Measurements from ENCODE around the gene SGCA. TPM values are rescaled to one million over a fixed set of nuclear protein-coding genes. Genes with fewer than 3 reads are reported as not detected.

Gene SGCA
- total and polyA plus RNA-seq, 9 donors, result 209 to 375 (median 311) TPM

DNA sequence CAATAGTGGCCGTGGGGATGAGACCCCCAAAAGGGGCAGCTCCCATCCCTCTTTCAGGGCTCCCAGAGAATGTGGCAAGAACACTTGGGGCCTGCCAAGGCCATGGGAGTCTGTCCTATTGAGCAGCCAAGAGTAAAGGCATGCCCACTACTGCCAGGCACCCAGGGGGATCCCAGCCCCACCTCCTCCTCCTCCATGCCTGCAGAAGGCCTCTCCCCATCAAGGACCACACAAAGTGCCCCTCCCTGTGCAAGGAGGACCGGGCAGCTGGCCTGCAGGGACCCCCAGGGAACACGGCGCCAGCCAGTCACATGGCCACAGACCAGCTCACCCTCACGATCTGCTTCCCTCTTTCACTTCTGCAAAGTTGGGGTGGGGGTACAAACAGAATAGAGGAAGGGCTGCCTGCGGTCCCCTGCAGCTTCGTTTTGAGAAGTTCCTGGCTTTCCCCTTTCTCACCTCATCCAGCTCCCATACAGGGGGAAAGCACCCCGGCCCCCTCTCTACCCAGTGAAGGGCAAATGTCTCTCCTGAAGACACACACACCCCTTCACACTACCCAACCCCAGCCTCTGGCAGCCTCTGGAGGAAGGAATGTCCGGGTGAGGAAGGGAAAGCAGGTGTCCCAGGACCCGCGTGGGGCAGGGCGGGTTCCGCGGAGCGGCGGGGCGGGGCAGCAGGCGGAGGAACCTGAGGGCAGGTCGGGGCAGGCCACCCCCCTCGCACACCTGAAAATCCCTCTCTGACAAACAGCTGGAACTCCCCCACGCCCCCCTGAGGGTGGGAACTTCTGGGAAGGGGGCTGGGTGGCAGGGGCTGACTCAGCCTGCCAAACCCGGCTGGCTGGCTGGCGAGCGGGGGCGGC, 17.3 kb upstream of the SGCA start:
- WGBS (ENCODE audit: insufficient coverage), result 0% methylated on average over 7 of the region's 25 CpGs
- peak; percentile 83 for DNase-seq

DNA sequence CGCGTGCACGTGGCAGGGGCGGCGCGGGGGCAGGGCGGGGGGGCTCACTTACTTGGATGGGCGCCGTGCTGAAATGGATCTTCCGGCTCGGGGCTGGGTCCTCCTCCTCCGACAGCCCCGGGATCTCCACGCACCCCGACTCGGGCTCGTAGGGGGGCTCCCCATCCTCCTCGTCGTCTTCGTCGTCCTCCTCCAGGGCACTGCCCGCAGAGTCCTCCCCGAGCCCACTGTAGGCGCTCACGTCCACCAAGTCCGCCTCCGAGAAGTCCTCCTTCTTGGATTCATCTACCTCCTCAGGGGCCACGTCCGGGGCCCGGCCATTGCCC, 16.8 kb upstream of the SGCA start:
- under 1% methylated on average over 30 of the region's 30 CpGs for WGBS (ENCODE audit: insufficient coverage)
- H3K4me1 ChIP-seq (ENCODE audit: control insufficient read depth, insufficient read depth, low read length), result peaks cover 67% of the 10 kb centered on the region

More for the DNA sequence above, 17.3 kb upstream of the SGCA start:
- peaks cover 33% of the 10 kb centered on the region for H3K36me3 ChIP-seq (ENCODE audit: control insufficient read depth, insufficient read depth, low read length)
- H3K27ac ChIP-seq (ENCODE audit: low read length), result peak overlapping the region; percentile 84
- no peaks in the 10 kb centered on the region for H3K9me3 ChIP-seq (replicated peaks; ENCODE audit: control insufficient read depth, low read depth, low read length)
- no peaks in the 10 kb centered on the region for H3K27me3 ChIP-seq (ENCODE audit: control insufficient read depth, insufficient read depth, low read length)
- H3K4me1 ChIP-seq (ENCODE audit: control insufficient read depth, insufficient read depth, low read length), result peaks cover 61% of the 10 kb centered on the region
- H3K4me3 ChIP-seq (ENCODE audit: low read length), result peak overlapping the region; percentile 79

DNA sequence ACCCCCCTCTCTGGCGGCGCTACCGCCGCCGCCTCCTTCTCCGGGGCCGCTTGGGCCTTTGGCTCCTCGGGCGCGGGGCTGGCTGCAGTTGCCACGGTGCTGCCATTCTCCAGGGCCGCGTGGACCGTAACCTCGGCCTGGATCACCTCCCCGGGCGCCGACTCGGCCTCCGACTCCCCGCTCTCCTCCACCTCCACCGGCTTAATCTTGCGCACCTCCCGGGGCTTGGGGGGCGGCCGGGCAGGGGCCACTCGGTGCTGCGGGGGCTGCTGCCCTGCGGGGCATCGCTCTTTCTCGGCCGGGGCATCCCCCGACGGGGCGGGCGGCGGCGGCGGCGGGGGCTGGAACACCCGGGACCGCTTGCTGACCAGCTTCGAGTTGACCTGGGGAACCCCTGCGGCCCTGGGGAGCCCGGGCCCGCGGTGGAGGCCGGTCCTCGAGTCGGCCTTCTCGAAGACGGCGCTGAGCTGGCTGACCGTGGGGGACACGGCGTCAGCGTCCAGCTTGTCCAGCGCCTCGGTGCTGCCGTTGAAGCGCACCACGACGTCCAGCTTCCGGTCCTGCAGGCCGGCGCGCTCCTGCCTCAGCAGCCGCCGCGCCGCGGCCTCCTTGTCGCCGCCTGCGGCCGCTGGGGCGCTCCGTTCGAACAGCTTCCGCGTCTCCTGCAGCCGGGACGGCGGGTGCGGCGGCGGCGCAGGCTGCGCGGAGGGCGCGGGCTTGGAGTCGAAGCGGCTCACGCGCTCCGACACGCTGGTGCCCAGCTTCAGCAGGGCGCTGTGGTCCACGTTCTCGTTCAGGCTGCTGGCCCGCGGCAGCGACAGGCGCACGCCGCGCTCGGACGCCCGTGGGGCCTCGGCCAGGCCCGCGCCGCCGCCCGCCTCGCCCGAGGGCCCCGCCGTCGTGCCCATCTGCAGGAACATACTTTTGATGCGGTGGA, 16.1 kb upstream of the SGCA start:
- Histone ChIP-seq H3K27ac (ENCODE audit: low read length) (peak overlapping the region; percentile 81), H3K4me1 (ENCODE audit: control insufficient read depth, insufficient read depth, low read length) (peaks cover 73% of the 10 kb centered on the region), H3K4me3 (ENCODE audit: low read length) (peak overlapping the region; percentile 79), H3K9me3 (replicated peaks; ENCODE audit: control insufficient read depth, low read depth, low read length) (no peaks in the 10 kb centered on the region), H3K36me3 (ENCODE audit: control insufficient read depth, insufficient read depth, low read length) (peaks cover 21% of the 10 kb centered on the region), H3K27me3 (ENCODE audit: control insufficient read depth, insufficient read depth, low read length) (no peaks in the 10 kb centered on the region)
- peak; percentile 71 for DNase-seq
- WGBS (ENCODE audit: insufficient coverage), result under 1% methylated on average over 123 of the region's 123 CpGs

More for the DNA sequence above, 16.8 kb upstream of the SGCA start:
- H3K36me3 ChIP-seq (ENCODE audit: control insufficient read depth, insufficient read depth, low read length), result peaks cover 27% of the 10 kb centered on the region
- DNase-seq, result no peak
- peak overlapping the region; percentile 81 for H3K27ac ChIP-seq (ENCODE audit: low read length)
- H3K27me3 ChIP-seq (ENCODE audit: control insufficient read depth, insufficient read depth, low read length), result no peaks in the 10 kb centered on the region
- H3K4me3 ChIP-seq (ENCODE audit: low read length), result peak overlapping the region; percentile 79
- H3K9me3 ChIP-seq (replicated peaks; ENCODE audit: control insufficient read depth, low read depth, low read length), result no peaks in the 10 kb centered on the region

DNA sequence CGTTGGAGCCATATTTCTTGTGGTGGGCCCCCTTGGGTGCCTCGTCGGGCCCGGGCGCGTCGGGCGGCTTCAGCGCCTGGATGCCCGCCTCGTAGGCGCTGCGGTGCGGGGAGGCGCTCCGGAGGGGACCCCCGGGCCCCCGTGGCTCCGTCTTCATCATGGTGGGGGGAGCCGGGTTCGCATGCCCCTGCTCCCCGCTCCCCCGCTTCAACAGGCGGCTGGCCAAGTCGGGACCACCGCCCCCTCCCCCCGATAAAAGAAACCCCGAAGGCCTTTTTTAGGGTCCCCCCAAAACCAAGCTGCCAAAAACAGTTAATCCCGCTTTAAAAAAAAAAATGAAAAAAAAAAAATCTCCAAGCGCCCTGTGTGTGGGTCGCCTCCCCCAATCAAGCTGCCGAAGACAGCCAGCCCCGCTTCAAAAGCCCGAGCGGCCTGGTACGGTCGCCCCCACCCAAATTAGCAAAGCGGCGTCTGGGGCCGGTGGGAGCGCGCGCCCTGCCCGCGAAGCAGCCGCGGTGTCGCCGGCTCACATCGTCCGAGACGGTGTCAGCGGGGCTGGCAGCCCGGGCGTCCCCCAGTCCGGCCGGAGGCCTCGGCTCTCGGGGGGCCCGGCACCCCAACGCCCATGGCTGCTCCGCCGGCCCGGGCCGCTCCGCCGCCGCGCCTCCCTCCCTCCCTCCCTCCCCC, 15.3 kb upstream of the SGCA start, which contains the start of gene PPP1R9B:
Gene PPP1R9B, minus strand, starts transcription at position 324 of the 687 bp plus-strand sequence. Its CDS starts 164 bp downstream, at position 160.
- Histone ChIP-seq H3K27ac (ENCODE audit: low read length) (peak within 1 kb of the TSS; percentile 98), H3K9me3 (replicated peaks; ENCODE audit: control insufficient read depth, low read depth, low read length) (no peaks in the 10 kb centered on the region), H3K36me3 (ENCODE audit: control insufficient read depth, insufficient read depth, low read length) (peaks cover 13% of the 10 kb centered on the region), H3K4me3 (ENCODE audit: low read length) (peak within 1 kb of the TSS; percentile 79), H3K27me3 (ENCODE audit: control insufficient read depth, insufficient read depth, low read length) (no peaks in the 10 kb centered on the region), H3K4me1 (ENCODE audit: control insufficient read depth, insufficient read depth, low read length) (peaks cover 79% of the 10 kb centered on the region)
- DNase-seq, result no peak
- WGBS (ENCODE audit: insufficient coverage), result under 1% methylated on average over 52 of the region's 69 CpGs

DNA sequence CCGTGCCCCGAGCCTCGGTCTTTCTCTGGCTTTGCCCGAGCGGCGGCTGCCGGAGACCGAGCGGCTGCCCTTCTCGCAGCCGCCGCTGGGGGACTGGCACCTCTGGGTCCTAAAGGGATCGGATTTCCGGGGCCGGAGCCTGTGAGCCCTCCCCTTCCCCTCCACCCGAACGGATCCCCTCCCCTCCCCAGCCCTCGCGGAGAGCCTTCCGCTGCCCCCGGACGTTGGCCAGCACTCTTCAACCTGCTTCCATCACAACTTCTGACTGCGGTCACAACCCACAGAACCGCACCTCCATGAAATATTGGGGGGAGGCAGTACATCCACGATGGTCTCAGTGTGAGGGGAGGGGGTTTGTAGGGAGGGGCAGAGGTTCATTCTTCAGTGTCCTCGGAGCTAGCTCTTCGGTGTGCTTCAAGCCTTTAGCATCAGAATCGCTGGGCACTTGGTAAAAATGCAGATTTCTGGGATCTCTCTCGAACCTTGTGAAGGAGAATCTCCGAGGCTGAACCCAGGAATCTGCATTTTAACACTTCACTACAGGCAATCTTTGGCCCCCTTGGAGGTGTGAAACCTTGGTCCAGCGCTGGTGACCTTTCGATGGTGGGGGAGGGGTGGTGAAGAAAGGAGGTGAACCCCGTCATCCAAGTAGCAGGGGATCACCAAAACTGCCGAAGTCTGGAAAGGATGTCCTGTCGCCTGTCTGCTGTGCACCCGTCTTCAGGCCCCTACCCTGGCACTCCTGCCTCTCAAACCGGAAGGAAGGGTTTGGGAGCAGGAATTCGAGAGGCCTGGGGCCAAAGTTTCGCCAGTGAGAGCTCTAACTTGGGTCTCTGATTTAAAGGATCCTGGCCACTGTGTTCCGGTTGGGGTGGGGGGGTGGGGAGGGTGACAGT, 14.5 kb upstream of the SGCA start:
- peaks cover 75% of the 10 kb centered on the region for H3K4me1 ChIP-seq (ENCODE audit: control insufficient read depth, insufficient read depth, low read length)
- 0% methylated on average over 18 of the region's 40 CpGs for WGBS (ENCODE audit: insufficient coverage)
- peak; percentile 97 for DNase-seq
- H3K4me3 ChIP-seq (ENCODE audit: low read length), result peak overlapping the region; percentile 79
- H3K36me3 ChIP-seq (ENCODE audit: control insufficient read depth, insufficient read depth, low read length), result peaks cover 6% of the 10 kb centered on the region
- no peaks in the 10 kb centered on the region for H3K9me3 ChIP-seq (replicated peaks; ENCODE audit: control insufficient read depth, low read depth, low read length)
- H3K27me3 ChIP-seq (ENCODE audit: control insufficient read depth, insufficient read depth, low read length), result no peaks in the 10 kb centered on the region
- H3K27ac ChIP-seq (ENCODE audit: low read length), result peak overlapping the region; percentile 98

DNA sequence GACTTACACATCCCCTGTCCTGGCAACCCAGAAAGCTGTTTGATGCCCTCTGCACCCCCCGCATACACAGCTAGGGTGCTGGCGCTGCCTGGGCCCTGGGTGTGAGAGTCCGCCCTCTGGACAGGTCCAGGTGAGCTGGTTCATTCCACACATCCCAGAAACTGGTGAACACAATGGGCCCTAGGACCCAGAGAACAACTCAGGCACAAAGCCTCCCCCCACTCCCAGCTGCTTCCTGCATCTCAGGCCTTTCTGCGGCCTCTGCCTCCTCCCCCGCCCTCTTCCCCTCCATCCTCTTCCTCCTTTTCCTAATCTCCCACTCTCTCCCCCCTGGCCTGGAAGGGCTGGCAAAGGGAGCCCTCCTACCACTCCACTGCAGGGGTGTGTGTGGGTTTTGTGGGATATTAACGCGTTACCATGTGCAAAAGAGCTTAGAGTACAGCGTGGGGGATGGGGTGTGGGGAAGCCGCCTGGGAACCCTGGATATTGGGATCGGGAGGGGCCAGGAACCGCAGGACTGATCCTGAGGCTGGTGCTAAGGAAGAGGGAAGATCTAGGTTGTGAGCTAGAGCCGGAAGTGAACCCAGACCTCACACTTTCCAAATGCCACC, 13.8 kb upstream of the SGCA start:
- no peaks in the 10 kb centered on the region for H3K36me3 ChIP-seq (ENCODE audit: control insufficient read depth, insufficient read depth, low read length)
- peaks cover 67% of the 10 kb centered on the region for H3K4me1 ChIP-seq (ENCODE audit: control insufficient read depth, insufficient read depth, low read length)
- no peaks in the 10 kb centered on the region for H3K27me3 ChIP-seq (ENCODE audit: control insufficient read depth, insufficient read depth, low read length)
- peak; percentile 98 for DNase-seq
- no peaks in the 10 kb centered on the region for H3K9me3 ChIP-seq (replicated peaks; ENCODE audit: control insufficient read depth, low read depth, low read length)
- peak overlapping the region; percentile 98 for H3K27ac ChIP-seq (ENCODE audit: low read length)
- WGBS (ENCODE audit: insufficient coverage), result 0% methylated on average over 5 of the region's 12 CpGs
- peak overlapping the region; percentile 79 for H3K4me3 ChIP-seq (ENCODE audit: low read length)

DNA sequence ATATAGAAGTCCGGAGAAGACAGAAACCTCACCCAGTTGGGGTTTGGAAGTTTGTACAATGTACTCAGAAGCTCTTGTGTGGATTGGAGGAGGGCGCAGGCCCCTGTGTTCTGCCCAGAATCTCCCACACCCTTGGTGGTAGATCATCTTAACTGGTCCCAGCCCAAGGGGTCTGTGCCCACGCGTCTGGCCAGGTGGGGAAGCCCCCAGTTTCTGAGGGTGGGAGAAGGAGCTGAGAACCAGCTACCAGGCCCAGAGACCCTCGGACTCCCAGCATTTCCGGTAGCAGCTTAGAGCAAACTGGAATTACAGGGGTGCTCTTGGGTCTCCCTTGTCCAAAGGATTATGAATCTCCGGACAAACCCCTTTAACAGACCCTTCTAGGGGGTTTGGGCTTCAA, 13.1 kb upstream of the SGCA start:
- Histone ChIP-seq H3K27me3 (ENCODE audit: control insufficient read depth, insufficient read depth, low read length) (no peaks in the 10 kb centered on the region), H3K4me3 (ENCODE audit: low read length) (no peak overlapping the region), H3K4me1 (ENCODE audit: control insufficient read depth, insufficient read depth, low read length) (peaks cover 60% of the 10 kb centered on the region), H3K27ac (ENCODE audit: low read length) (peak overlapping the region; percentile 98), H3K9me3 (replicated peaks; ENCODE audit: control insufficient read depth, low read depth, low read length) (no peaks in the 10 kb centered on the region), H3K36me3 (ENCODE audit: control insufficient read depth, insufficient read depth, low read length) (no peaks in the 10 kb centered on the region)
- 20% methylated on average over 2 of the region's 7 CpGs for WGBS (ENCODE audit: insufficient coverage)
- no peak for DNase-seq

DNA sequence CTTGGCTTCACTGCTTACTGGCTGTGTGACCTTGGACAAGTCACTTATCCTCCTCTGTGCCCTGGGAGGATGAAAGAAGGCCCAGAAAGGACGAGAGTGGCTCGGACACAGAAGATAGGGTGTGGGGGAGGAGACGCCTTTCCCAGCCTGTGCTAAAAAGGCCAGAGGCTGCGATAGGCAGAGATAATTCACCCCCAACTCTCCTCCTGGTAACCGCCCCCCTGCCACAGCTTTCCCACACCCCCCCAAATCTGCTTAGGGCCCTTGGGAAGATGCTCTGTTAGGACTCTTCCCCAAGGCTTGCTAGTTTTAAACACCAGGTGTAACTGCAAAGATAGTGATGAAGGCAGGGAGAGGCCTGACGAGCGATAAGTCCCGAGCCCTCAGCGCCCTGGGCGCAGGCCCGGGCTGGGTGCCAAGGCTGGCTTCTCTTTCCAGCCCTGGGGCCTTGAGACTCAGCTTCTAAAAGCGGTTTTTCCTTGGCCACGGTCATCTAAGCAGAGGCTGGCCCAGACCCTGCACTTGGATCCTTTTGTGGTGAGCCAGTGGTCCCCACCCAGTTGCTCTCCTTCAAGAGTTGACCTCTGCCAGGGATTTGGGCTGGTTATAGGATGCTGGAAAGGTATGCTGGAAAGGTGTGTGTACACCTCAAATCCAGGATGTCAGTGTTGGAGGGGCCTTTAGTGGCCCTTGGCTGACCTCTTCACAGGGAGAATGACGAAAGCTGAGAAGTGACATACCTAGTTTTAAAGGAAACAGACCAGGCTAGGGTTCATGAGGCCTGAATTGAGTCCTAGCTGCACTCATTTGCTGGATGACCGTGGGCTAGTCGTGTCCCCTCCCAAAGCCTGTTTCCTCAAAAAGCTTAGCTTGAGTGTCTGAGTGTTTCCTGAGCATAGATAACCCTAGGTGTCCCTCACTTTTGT, 11.9 kb upstream of the SGCA start:
- WGBS (ENCODE audit: insufficient coverage), result 24% methylated on average over 13 of the region's 16 CpGs
- DNase-seq, result peak; percentile 80
- no peaks in the 10 kb centered on the region for H3K36me3 ChIP-seq (ENCODE audit: control insufficient read depth, insufficient read depth, low read length)
- H3K27ac ChIP-seq (ENCODE audit: low read length), result peak overlapping the region; percentile 98
- no peaks in the 10 kb centered on the region for H3K9me3 ChIP-seq (replicated peaks; ENCODE audit: control insufficient read depth, low read depth, low read length)
- no peaks in the 10 kb centered on the region for H3K27me3 ChIP-seq (ENCODE audit: control insufficient read depth, insufficient read depth, low read length)
- H3K4me3 ChIP-seq (ENCODE audit: low read length), result no peak overlapping the region
- H3K4me1 ChIP-seq (ENCODE audit: control insufficient read depth, insufficient read depth, low read length), result peaks cover 49% of the 10 kb centered on the region

All from muscle of leg (tissue), 11 donors.